Fibroblast of skin of left biceps (primary cell): ENCODE data around the gene CLTCL1.
"Not testable (repeated sequence)": the region's sequence is repeated elsewhere in the genome, so short reads cannot be mapped to it uniquely, and the experiment has no call there.

ENCODE experiments used
- DNase-seq, 2 experiments: peaks; one replicate each; pipeline ENCODE4 v3.0.0-alpha.2; 2013; ENCODE audit warnings: low read depth in 2 of 2

The CLTCL1 gene

GRCh38 chr22:19290400-19291217 is 910 bp downstream of the CLTCL1 start:
- DNase-seq = no peak

GRCh38 chr22:19289475-19290161 is 1.9 kb downstream of the CLTCL1 start:
- DNase-seq = no peak

- DNase-seq = no peak
Observed at GRCh38 chr22:19287889-19288288, 3.6 kb downstream of the CLTCL1 start.

- DNase-seq = no peak
Observed at GRCh38 chr22:19287076-19287707, 4.3 kb downstream of the CLTCL1 start.

GRCh38 chr22:19285831-19286230 is 5.7 kb downstream of the CLTCL1 start:
- no peak for DNase-seq

- DNase-seq = not testable (repeated sequence)
Observed at GRCh38 chr22:19279143-19279542, 12.4 kb downstream of the CLTCL1 start.

GRCh38 chr22:19277785-19278184 is 13.7 kb downstream of the CLTCL1 start:
- no peak for DNase-seq

- DNase-seq = no peak
Observed at GRCh38 chr22:19275919-19276600, 15.5 kb downstream of the CLTCL1 start.

- DNase-seq = no peak
Observed at GRCh38 chr22:19275513-19275912, 16.0 kb downstream of the CLTCL1 start.

GRCh38 chr22:19275104-19275503 is 16.4 kb downstream of the CLTCL1 start:
- DNase-seq = no peak

- DNase-seq = no peak
Observed at GRCh38 chr22:19271856-19272535, 19.5 kb downstream of the CLTCL1 start.

GRCh38 chr22:19271273-19271855 is 20.2 kb downstream of the CLTCL1 start:
- DNase-seq = no peak

- no peak for DNase-seq
Observed at GRCh38 chr22:19270873-19271272, 20.6 kb downstream of the CLTCL1 start.

- no peak for DNase-seq
Observed at GRCh38 chr22:19266547-19267086, 24.9 kb downstream of the CLTCL1 start.

GRCh38 chr22:19265779-19266178 is 25.7 kb downstream of the CLTCL1 start:
- no peak for DNase-seq

GRCh38 chr22:19260804-19261203 is 30.7 kb downstream of the CLTCL1 start:
- DNase-seq = no peak

GRCh38 chr22:19260194-19260593 is 31.3 kb downstream of the CLTCL1 start:
- no peak for DNase-seq

GRCh38 chr22:19258968-19259288 is 32.6 kb downstream of the CLTCL1 start:
- not testable (repeated sequence) for DNase-seq

- no peak for DNase-seq
Observed at GRCh38 chr22:19258371-19258770, 33.1 kb downstream of the CLTCL1 start.

GRCh38 chr22:19256362-19256761 is 35.2 kb downstream of the CLTCL1 start:
- not testable (repeated sequence) for DNase-seq

GRCh38 chr22:19253143-19253542 is 38.4 kb downstream of the CLTCL1 start:
- DNase-seq = no peak
